ENCODE results near the gene OSCP1.
A peak's percentile ranks its signal among the peaks of the same experiment; 100 is the strongest.

Gene OSCP1

DNA sequence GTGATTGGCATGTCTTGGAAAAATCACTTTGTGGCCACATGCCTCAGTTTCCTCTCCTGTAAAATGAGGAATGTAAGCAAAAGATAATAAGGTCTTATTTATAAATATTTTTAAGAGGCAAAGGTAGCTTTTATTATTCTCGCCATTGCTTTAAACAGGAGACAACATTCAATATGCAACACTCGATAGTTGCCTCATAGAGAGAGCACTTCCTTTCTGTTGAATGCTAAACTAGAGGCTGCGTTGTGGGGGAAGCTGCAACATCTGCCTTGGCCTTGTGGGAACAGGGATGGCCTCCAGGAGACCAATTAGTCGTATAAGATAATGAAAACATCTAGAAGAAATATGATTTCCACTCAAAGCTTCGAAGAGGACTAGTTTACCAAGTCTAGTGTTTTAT is 3.5 kb downstream of the OSCP1 start:
- DNase-seq (ENCODE audit: extremely low read depth, low read depth): no peak

DNA sequence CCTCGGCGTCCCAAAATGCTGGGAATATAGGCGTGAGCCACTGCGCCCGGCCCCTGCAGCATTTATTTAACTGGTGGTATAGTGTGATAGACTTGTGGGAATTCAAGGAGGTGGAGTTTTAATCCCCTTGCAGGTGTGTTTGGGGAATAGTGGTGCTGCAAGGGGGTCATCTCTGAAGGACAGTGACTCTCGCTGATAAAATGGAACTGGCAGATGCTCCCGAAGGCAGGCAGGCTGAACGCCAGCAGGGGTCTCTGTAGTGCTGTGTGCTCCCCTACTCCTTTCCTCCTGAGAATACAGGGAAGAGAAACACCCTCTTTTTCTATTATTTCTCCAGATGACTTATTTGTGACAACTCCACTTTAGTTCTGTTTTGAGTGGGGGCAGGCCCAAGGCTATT is 4.0 kb downstream of the OSCP1 start:
- TF ChIP-seq, protein P1, sequence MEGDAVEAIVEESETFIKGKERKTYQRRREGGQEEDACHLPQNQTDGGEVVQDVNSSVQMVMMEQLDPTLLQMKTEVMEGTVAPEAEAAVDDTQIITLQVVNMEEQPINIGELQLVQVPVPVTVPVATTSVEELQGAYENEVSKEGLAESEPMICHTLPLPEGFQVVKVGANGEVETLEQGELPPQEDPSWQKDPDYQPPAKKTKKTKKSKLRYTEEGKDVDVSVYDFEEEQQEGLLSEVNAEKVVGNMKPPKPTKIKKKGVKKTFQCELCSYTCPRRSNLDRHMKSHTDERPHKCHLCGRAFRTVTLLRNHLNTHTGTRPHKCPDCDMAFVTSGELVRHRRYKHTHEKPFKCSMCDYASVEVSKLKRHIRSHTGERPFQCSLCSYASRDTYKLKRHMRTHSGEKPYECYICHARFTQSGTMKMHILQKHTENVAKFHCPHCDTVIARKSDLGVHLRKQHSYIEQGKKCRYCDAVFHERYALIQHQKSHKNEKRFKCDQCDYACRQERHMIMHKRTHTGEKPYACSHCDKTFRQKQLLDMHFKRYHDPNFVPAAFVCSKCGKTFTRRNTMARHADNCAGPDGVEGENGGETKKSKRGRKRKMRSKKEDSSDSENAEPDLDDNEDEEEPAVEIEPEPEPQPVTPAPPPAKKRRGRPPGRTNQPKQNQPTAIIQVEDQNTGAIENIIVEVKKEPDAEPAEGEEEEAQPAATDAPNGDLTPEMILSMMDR (IDR thresholded peaks at IDR 0.05; ENCODE audit: low read depth, low read length, missing control alignments): peak; percentile 49
- no peak for DNase-seq (ENCODE audit: extremely low read depth, low read depth)
- no peak overlapping the region for H3K4me3 ChIP-seq (replicated peaks; ENCODE audit: low read depth, low read length)

More for the DNA sequence above, 3.5 kb downstream of the OSCP1 start:
- H3K4me3 ChIP-seq (replicated peaks; ENCODE audit: low read depth, low read length): no peak overlapping the region
- TF ChIP-seq, protein P1 (IDR thresholded peaks at IDR 0.05; ENCODE audit: low read depth, low read length, missing control alignments): no peak

DNA sequence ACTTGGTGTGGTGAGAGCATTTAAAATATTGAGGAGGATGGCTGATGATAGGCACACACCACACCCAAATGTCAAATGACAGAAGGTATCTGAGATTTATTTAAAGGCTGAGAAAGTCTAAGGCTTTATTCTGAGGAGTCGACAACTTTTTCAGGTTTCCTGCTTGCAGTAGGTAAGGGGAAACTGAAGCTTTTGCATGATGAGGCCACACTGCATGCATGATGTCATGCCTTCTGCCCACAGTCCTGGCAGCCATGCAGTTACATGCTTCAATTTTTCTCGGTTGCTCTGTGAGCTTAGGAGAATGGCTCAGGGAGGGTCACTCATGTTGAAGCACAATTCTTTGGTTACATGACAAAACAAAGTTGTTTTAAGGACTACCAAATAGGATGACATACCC is 7.0 kb downstream of the OSCP1 start:
- TF ChIP-seq, protein P1 (IDR thresholded peaks at IDR 0.05; ENCODE audit: low read depth, low read length, missing control alignments): no peak
- no peak overlapping the region for H3K4me3 ChIP-seq (replicated peaks; ENCODE audit: low read depth, low read length)

DNA sequence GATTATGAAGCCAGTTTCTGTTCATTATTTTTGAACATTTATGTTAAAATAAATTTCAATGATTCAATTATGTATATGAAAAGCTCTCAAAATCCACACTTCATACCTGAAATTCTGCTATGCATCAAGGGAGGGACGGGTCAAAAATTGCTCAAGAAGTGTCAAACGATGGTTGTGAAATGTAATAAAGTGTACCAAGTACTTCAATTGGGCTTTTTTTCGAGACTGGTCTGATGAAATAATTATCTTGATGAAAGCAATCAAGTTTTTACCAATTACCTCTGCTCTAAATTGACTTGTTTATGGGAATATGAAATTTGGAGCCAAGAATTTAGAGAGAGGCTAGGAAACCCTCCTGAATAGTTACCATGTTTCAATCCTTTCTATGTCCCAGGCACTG is 7.9 kb downstream of the OSCP1 start:
- DNase-seq (ENCODE audit: extremely low read depth, low read depth): no peak
- H3K4me3 ChIP-seq (replicated peaks; ENCODE audit: low read depth, low read length): no peak overlapping the region
- TF ChIP-seq, protein P1 (IDR thresholded peaks at IDR 0.05; ENCODE audit: low read depth, low read length, missing control alignments): no peak

More for the DNA sequence above, 7.0 kb downstream of the OSCP1 start:
- DNase-seq (ENCODE audit: extremely low read depth, low read depth): no peak

DNA sequence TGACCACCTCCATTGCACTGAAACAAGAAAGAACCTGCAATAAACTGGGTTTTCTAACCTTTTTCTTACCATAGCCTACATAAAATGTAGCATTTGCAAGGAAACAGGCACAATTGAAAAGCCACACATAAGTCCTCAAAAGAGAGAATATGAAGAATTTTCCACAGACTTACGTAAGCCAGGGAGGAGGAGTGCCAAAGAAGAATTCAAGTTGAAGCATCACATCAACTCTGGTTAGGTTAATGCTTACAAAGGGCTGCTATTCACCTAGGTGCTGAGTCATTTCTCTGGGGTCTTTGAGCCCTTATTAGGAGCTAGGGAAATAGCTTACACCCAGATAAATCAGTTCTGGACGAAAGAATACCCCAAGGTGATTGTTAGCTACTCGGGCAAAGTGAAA is 9.6 kb downstream of the OSCP1 start:
- TF ChIP-seq, protein P1 (IDR thresholded peaks at IDR 0.05; ENCODE audit: low read depth, low read length, missing control alignments): no peak
- no peak overlapping the region for H3K4me3 ChIP-seq (replicated peaks; ENCODE audit: low read depth, low read length)
- DNase-seq (ENCODE audit: extremely low read depth, low read depth): no peak

DNA sequence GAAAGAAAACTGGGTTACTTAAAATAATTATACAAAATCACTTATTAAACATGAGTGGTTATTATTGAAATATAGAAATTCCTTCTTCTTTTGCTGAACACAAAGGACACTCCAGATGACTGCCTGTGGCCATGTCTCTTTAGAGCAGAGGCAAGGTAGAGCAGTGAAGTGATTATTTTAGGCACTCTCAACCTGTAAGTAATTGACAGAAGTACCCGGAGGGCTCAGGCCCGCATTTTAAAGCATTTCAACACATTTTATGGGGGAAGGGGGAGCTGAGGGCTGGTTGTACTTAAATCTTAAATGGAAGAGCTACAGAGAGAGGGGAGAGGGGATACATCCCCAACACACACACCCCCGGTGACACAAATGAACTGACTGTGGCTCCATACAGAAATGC is 10.2 kb downstream of the OSCP1 start:
- TF ChIP-seq, protein P1 (IDR thresholded peaks at IDR 0.05; ENCODE audit: low read depth, low read length, missing control alignments): no peak
- H3K4me3 ChIP-seq (replicated peaks; ENCODE audit: low read depth, low read length): no peak overlapping the region
- no peak for DNase-seq (ENCODE audit: extremely low read depth, low read depth)

DNA sequence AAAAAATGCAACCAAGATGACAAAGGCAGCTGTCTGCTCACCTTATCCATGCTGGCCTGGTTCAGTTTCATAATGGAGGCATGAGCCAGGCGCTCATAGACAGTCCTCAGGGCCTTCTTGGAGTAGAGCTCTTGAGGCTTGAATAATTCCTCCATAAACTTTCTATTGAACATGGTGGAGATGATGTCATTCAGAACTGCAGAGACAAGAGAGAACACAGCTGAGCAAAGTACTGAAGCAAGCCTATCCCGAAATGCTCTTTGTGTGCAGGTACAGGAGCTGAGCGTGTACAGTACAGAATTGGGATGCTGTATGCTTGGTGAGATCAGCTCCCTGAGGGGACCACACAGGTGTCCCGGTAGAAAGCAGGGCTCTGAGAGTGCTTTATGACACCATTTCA is 11.5 kb downstream of the OSCP1 start:
- no peak overlapping the region for H3K4me3 ChIP-seq (replicated peaks; ENCODE audit: low read depth, low read length)
- no peak for DNase-seq (ENCODE audit: extremely low read depth, low read depth)
- TF ChIP-seq, protein P1 (IDR thresholded peaks at IDR 0.05; ENCODE audit: low read depth, low read length, missing control alignments): no peak
